Endothelial cell of hepatic sinusoid (primary cell): ENCODE data around the gene POTEB2.
"Not testable (repeated sequence)": the region's sequence is repeated elsewhere in the genome, so short reads cannot be mapped to it uniquely, and the experiment has no call there.

ENCODE experiments used
- in situ Hi-C: cut with HindIII; loops from 2 replicates; pipeline ENCODE4 v1.10.0; 2017; ENCODE audit warnings: low sequenced_read_pairs

The POTEB2 gene

GRCh38 chr15:20866214-20866613 is at the start of gene POTEB2:
Gene POTEB2 (minus strand): TSS chr15:20866314. CDS start chr15:20866281, 33 bp downstream.
- in situ Hi-C loops, result not testable (repeated sequence)

- in situ Hi-C loops, result not testable (repeated sequence)
These were observed 13.8 kb upstream of the POTEB2 start for GRCh38 chr15:20879916-20880315.

GRCh38 chr15:20878464-20878863 is 12.3 kb upstream of the POTEB2 start:
- in situ Hi-C loops, result not testable (repeated sequence)

- in situ Hi-C loops, result not testable (repeated sequence)
These were observed 11.7 kb upstream of the POTEB2 start for GRCh38 chr15:20877819-20878218.
